Keratinocyte (primary cell): ENCODE measurements around the gene AHCYL2. TPM values are rescaled to one million over a fixed set of nuclear protein-coding genes. Genes with fewer than 3 reads are reported as not detected.
"Not testable (repeated sequence)": the region's sequence is repeated elsewhere in the genome, so short reads cannot be mapped to it uniquely, and the experiment has no call there.

Experiments used
- DNase-seq: peaks from one replicate; pipeline ENCODE4 v3.0.0-alpha.2; 2011; ENCODE audit warnings: low read depth, missing footprints, low spot score
- FAIRE-seq: peaks from 2 replicates; lab custom pipeline; 2011; peaks lifted over from hg19 to GRCh38; lab: Jason Lieb, UNC
- H2AFZ ChIP-seq: 2 replicates; pipeline ENCODE4 v1.6.0; 2012; ENCODE audit warnings: low read length, control low read depth, inconsistent platforms; ENCODE audit not compliant: control insufficient read depth
- H3K27ac ChIP-seq: 2 replicates; pipeline ENCODE4 v1.5.1; 2011; ENCODE audit warnings: low read length; ENCODE audit not compliant: control insufficient read depth, insufficient read depth
- H3K27me3 ChIP-seq: 3 replicates; pipeline ENCODE4 v1.6.0; 2011; ENCODE audit warnings: low read length; ENCODE audit not compliant: control insufficient read depth, insufficient read depth; ENCODE audit errors: extremely low read depth
- H3K36me3 ChIP-seq, 2 experiments: 2 replicates in 1 of 2; 3 replicates in 1 of 2; pipeline ENCODE4 v1.5.1; 2011; ENCODE audit warnings: low read length in 2 of 2, mild to moderate bottlenecking in 1 of 2; ENCODE audit not compliant: control insufficient read depth in 2 of 2, insufficient read depth in 2 of 2; ENCODE audit errors: extremely low read depth in 1 of 2
- H3K4me1 ChIP-seq: 3 replicates; pipeline ENCODE4 v1.5.1; 2011; ENCODE audit warnings: low read length; ENCODE audit not compliant: control insufficient read depth, insufficient read depth; ENCODE audit errors: extremely low read depth
- H3K4me2 ChIP-seq: 3 replicates; pipeline ENCODE4 v1.6.0; 2011; ENCODE audit warnings: low read depth, low read length; ENCODE audit not compliant: control insufficient read depth, insufficient read depth; ENCODE audit errors: extremely low read depth
- H3K4me3 ChIP-seq, 3 experiments: fragments of 200-600 bp in 1 of 3; sonication (generic) in 1 of 3; 2 replicates in 2 of 3; 3 replicates in 1 of 3; pipeline ENCODE4 v1.5.1; 2011 to 2016; ENCODE audit warnings: low read length in 3 of 3, mild to moderate bottlenecking in 3 of 3, control low read depth in 2 of 3, inconsistent platforms in 1 of 3, low read depth in 1 of 3, mixed read lengths in 1 of 3, mixed run types in 1 of 3, moderate library complexity in 1 of 3; ENCODE audit not compliant: control insufficient read depth in 2 of 3, insufficient read depth in 2 of 3; ENCODE audit errors: extremely low read depth in 1 of 3
- H3K79me2 ChIP-seq: 2 replicates; pipeline ENCODE4 v1.6.0; 2012; ENCODE audit warnings: low read length; ENCODE audit not compliant: control insufficient read depth, insufficient read depth
- H3K9ac ChIP-seq: 3 replicates; pipeline ENCODE4 v1.6.0; 2011; ENCODE audit warnings: low read length; ENCODE audit not compliant: control insufficient read depth, insufficient read depth; ENCODE audit errors: extremely low read depth
- H3K9me1 ChIP-seq: 3 replicates; pipeline ENCODE4 v1.6.0; 2011; ENCODE audit warnings: low read length; ENCODE audit not compliant: control insufficient read depth, insufficient read depth; ENCODE audit errors: extremely low read depth
- H3K9me3 ChIP-seq: 2 replicates; pipeline ENCODE4 v1.5.1; 2012; ENCODE audit warnings: low read depth, low read length; ENCODE audit not compliant: control insufficient read depth
- H4K20me1 ChIP-seq: 3 replicates; pipeline ENCODE4 v1.6.0; 2011; ENCODE audit warnings: low read length; ENCODE audit not compliant: control insufficient read depth, insufficient read depth; ENCODE audit errors: extremely low read depth
- CTCF ChIP-seq, 3 experiments: IDR thresholded peaks in 1 of 3; conservative IDR thresholded peaks in 1 of 3; optimal IDR thresholded peaks in 1 of 3; 2 replicates in 2 of 3; 3 replicates in 1 of 3; pipeline versions ENCODE3 to v1.5.1; 2011; ENCODE audit warnings: low read length in 3 of 3, mild to moderate bottlenecking in 3 of 3, moderate library complexity in 2 of 3, control low read depth in 1 of 3, inconsistent platforms in 1 of 3; ENCODE audit not compliant: insufficient read depth in 2 of 3; ENCODE audit errors: extremely low read depth in 1 of 3
- EZH2 ChIP-seq: IDR thresholded peaks from one replicate; pipeline ENCODE4 v1.6.1; 2012; ENCODE audit warnings: inconsistent platforms, mild to moderate bottlenecking, low read length, moderate library complexity
- dilution Hi-C: fragments of 300-500 bp; cut with MboI; formaldehyde crosslinking; loops from one replicate; pipeline ENCODE4 v1.7.0; 2020; ENCODE audit warnings: low sequenced_read_pairs; ENCODE audit not compliant: extremely low pct_ligation_motif_present
- polyA plus RNA-seq, 5 experiments: library from polyadenylated mRNA; depleted of rRNA in 3 of 5; stranded (reverse) in 3 of 5; stranded (forward) in 1 of 5; unstranded in 1 of 5; fragments of >200 nt; gene quantifications; 1 replicate in 1 of 5; 2 replicates in 3 of 5; 3 replicates in 1 of 5; pipeline versions ENCODE4 v1.2.1 to v1.2.3, GENCODE V29; 2011 to 2012; ENCODE audit warnings: missing spikeins in 2 of 5, low read depth in 1 of 5, low replicate concordance in 1 of 5

The AHCYL2 gene
- polyA plus RNA-seq, 1 donor (not counting 4 experiments of a cell fraction or from before 2014, with no cell fraction given): 32.8 TPM

GRCh38 chr7:129405527-129405926, 180.7 kb downstream of the AHCYL2 start:
- TF ChIP-seq EZH2 (no peak), CTCF (optimal IDR thresholded peaks at IDR 0.05 in 1 of 3, IDR thresholded peaks at IDR 0.05 in 1 of 3, conservative IDR thresholded peaks at IDR 0.05 in 1 of 3; ENCODE audit: extremely low read depth in 1 of 3, insufficient read depth in 2 of 3, low read length in 3 of 3) (no peak)
- no peaks in the 10 kb centered on the region for H3K4me1 ChIP-seq
- H3K27me3 ChIP-seq: no peaks in the 10 kb centered on the region
- dilution Hi-C loops: no loop called here
- peaks cover 3% of the 10 kb centered on the region in 2 experiments for H3K36me3 ChIP-seq
- no peaks in the 10 kb centered on the region for H4K20me1 ChIP-seq
- no peak overlapping the region for H3K9ac ChIP-seq
- FAIRE-seq: no peak
- no peak overlapping the region for H3K4me3 ChIP-seq
- no peak for DNase-seq
- no peak overlapping the region for H3K27ac ChIP-seq
- no peaks in the 10 kb centered on the region for H3K79me2 ChIP-seq
- H3K9me3 ChIP-seq: no peaks in the 10 kb centered on the region
- no peaks in the 10 kb centered on the region for H3K9me1 ChIP-seq
- H2AFZ ChIP-seq: no peak overlapping the region
- no peak overlapping the region for H3K4me2 ChIP-seq

DNA sequence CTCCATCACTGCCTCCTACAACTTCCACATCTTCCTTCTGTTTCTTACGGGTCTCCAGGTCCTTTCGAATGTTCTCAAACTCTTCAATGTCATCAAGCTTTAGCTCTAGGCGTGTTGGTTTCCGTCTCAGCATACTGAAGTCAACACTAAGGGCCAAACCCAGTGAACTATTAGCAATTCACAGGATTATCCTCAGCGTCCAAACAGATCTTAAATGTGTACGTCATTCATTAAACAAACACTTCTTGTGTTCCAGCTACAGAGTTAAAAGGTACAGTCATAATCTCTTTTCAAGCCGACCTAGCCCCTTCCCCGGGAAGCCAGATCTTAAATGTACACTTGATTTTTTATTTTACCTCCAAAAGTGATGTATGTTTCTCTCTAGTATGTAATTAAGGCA, 185.4 kb downstream of the AHCYL2 start:
- FAIRE-seq: peak; percentile 70
- H3K36me3 ChIP-seq, H3K79me2 ChIP-seq, H3K4me2 ChIP-seq, H3K9me1 ChIP-seq, H2AFZ ChIP-seq, H3K27ac ChIP-seq, H3K4me3 ChIP-seq, H3K27me3 ChIP-seq, DNase-seq, H3K4me1 ChIP-seq, dilution Hi-C loops, H4K20me1 ChIP-seq, H3K9me3 ChIP-seq, H3K9ac ChIP-seq: not testable (repeated sequence)

- H3K36me3 ChIP-seq: peaks cover 0 to 7% of the 10 kb centered on the region in 2 experiments
- no peak for FAIRE-seq
- TF ChIP-seq CTCF (optimal IDR thresholded peaks at IDR 0.05 in 1 of 3, IDR thresholded peaks at IDR 0.05 in 1 of 3, conservative IDR thresholded peaks at IDR 0.05 in 1 of 3; ENCODE audit: extremely low read depth in 1 of 3, insufficient read depth in 2 of 3, low read length in 3 of 3) (no peak), EZH2 (no peak)
These were observed 187.7 kb downstream of the AHCYL2 start for GRCh38 chr7:129412501-129412900.

More at GRCh38 chr7:129412501-129412900, 187.7 kb downstream of the AHCYL2 start:
- H3K9me3 ChIP-seq: no peaks in the 10 kb centered on the region
- no peaks in the 10 kb centered on the region for H3K79me2 ChIP-seq
- no peaks in the 10 kb centered on the region for H3K9me1 ChIP-seq
- H3K4me3 ChIP-seq: no peak overlapping the region
- dilution Hi-C loops: no loop called here
- no peaks in the 10 kb centered on the region for H4K20me1 ChIP-seq
- H3K27ac ChIP-seq: no peak overlapping the region
- H3K9ac ChIP-seq: no peak overlapping the region
- H3K4me2 ChIP-seq: no peak overlapping the region
- no peaks in the 10 kb centered on the region for H3K4me1 ChIP-seq
- DNase-seq: no peak
- no peaks in the 10 kb centered on the region for H3K27me3 ChIP-seq
- H2AFZ ChIP-seq: no peak overlapping the region
